Activated CD4-positive, alpha-beta T cell treated with anti-CD3 and anti-CD28 coated beads, Interleukin-2, amount 10 ng/mL, durations not matched to agents 7 days and 5 days (primary cell): Measurements from ENCODE around the gene OGDH. TPM values are rescaled to one million over a fixed set of nuclear protein-coding genes. Genes with fewer than 3 reads are reported as not detected.
A peak's percentile ranks its signal among the peaks of the same experiment; 100 is the strongest.

Source experiments
- CTCF ChIA-PET: fragments of 350-600 bp; sonication (Branson Sonifier 250); formaldehyde crosslinking; loops from one replicate; lab custom pipeline; 2021; ENCODE audit warnings: antibody characterized with exemption; lab: Charles Lee
- POLR2A ChIA-PET: fragments of 350-600 bp; sonication (Branson Sonifier 250); formaldehyde crosslinking; loops from one replicate; lab custom pipeline; 2021; ENCODE audit warnings: antibody characterized with exemption; lab: Charles Lee
- DNase-seq: peaks from one replicate; pipeline ENCODE4 v3.0.0-alpha.2; 2020
- H3K27ac Mint-ChIP-seq: one replicate; pipeline ENCODE4 v1.8.0; 2021; ENCODE audit warnings: mild to moderate bottlenecking, moderate library complexity, mixed read lengths
- H3K27me3 Mint-ChIP-seq: one replicate; pipeline ENCODE4 v1.8.0; 2021; ENCODE audit warnings: mixed read lengths
- H3K36me3 Mint-ChIP-seq: one replicate; pipeline ENCODE4 v1.8.0; 2021; ENCODE audit warnings: low read depth, mixed read lengths
- H3K4me1 Mint-ChIP-seq: one replicate; pipeline ENCODE4 v1.8.0; 2021; ENCODE audit warnings: mixed read lengths
- H3K4me3 Mint-ChIP-seq: one replicate; pipeline ENCODE4 v1.8.0; 2021; ENCODE audit warnings: mild to moderate bottlenecking, moderate library complexity, mixed read lengths
- H3K9me3 Mint-ChIP-seq: one replicate; pipeline ENCODE4 v1.8.0; 2021; ENCODE audit warnings: mixed read lengths
- total RNA-seq, 2 experiments: library from RNA; stranded (reverse); gene quantifications; one replicate each; pipeline ENCODE4 v1.2.3, GENCODE V29; 2021

OGDH gene
- total RNA-seq, 2 experiments from 2014 or later: 114 to 121 TPM

DNA sequence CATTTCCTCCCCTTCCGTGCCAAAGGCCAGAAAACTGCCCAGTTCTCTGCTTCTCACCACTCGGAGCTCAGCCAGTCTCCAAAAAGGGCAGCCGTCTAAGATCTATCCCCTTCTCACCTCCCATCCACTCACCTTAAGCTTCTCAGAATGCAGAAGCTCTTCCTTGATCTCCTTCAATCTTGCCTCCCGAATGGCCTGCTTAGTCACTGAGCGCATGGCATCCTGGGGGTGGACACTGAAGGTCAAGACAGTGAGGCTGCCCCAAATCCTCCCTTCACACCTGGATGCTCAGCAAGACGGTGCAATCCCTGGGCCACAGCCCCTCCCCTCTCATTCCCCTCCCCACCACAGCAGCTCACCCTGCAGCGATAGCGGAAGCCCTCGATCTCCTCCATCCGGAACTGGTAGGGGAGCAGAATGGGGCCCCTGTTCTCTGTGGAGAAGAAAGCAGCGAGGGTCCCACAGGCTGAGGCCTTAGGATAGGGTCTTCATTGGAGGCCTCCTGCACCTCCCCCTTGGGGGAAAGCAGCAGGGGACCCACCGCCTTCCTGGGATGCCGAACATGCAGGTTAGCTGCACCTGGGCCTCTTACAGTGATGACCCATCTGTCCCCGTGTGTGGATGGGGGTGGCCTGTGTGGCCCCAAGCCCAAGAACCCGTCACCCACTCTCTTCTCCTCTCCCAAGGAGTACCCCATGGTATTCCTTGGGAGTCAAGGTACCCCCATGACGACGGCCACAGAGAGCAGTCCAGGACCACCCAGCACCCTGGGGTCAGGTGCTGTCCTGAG lies 37.5 kb upstream of the OGDH start:
- H3K9me3 Mint-ChIP-seq: no peaks in the 10 kb centered on the region
- H3K27ac Mint-ChIP-seq: no peak overlapping the region
- peaks cover 69% of the 10 kb centered on the region for H3K36me3 Mint-ChIP-seq
- H3K4me1 Mint-ChIP-seq: peaks cover 21% of the 10 kb centered on the region
- ChIA-PET POLR2A (no interaction called here), CTCF (interaction anchor here (1.2 to 1.6 kb wide), 2 partner anchors 12 to 27 kb away, joined by 3 to 5 read pairs; no protein-coding TSS in a partner anchor)
- H3K4me3 Mint-ChIP-seq: no peak overlapping the region
- no peak for DNase-seq
- no peaks in the 10 kb centered on the region for H3K27me3 Mint-ChIP-seq

- Mint-ChIP-seq H3K4me3 (no peak overlapping the region), H3K27ac (no peak overlapping the region), H3K9me3 (no peaks in the 10 kb centered on the region), H3K36me3 (peaks cover 60% of the 10 kb centered on the region), H3K27me3 (no peaks in the 10 kb centered on the region), H3K4me1 (peaks cover 31% of the 10 kb centered on the region)
- POLR2A ChIA-PET: no interaction called here
- no peak for DNase-seq
- CTCF ChIA-PET: interaction anchor here (0.6 kb wide), 1 partner anchor 39 kb away, joined by 5 read pairs; no protein-coding TSS in a partner anchor
Observed at GRCh38 chr7:44569959-44570358, 36.5 kb upstream of the OGDH start.

- POLR2A ChIA-PET: no interaction called here
- Mint-ChIP-seq H3K27ac (peak overlapping the region; percentile 92), H3K4me1 (peaks cover 39% of the 10 kb centered on the region)
Observed at GRCh38 chr7:44572771-44573170, 33.7 kb upstream of the OGDH start.

DNA sequence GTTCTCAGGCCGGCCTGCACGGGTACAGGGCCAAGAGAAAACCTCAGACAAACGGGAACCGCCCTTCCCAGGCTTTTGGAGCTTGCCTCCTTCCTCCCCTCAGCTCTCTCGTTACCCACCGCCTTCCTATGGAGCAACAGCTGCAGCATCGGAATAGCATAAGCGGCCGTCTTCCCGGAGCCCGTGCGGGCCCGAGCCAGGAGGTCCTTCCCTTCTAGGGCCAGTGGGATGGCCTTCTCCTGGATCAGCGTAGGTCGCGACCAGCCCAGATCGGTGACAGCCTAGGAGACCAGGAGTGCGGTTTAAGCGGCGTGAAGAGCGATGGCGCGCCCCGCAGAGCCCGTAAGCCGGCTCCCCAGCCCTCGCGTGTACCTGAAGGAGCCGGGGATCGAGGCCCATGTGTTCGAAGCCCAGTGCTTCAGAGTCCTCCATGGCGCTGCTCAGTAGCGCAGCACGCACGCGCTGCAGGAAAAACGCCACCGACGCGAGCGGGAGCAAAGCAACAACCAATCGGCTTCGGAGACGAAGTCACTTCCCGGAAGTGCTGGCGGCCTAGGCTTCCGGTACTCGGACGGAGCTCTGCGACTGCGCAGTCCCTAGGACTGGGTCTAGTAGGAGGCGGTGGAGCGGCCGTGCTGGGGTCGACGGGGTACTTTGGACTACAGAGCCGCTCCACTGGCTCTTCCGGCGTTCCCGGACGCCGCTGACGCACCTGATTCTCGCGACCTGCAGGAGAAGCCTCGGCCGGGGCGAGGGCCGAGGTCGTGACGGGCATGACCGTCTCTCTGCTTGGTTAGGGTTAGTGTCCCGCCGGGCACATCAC lies 32.8 kb upstream of the OGDH start, which contains the start of gene DDX56:
Gene DDX56 (minus strand): TSS at position 445 of the 823 bp plus-strand sequence. CDS start 13 bp downstream, at position 432.
- Mint-ChIP-seq H3K4me1 (peaks cover 38% of the 10 kb centered on the region), H3K36me3 (peaks cover 54% of the 10 kb centered on the region), H3K9me3 (no peaks in the 10 kb centered on the region), H3K27me3 (no peaks in the 10 kb centered on the region), H3K27ac (peak within 1 kb of the TSS; percentile 92), H3K4me3 (peak within 1 kb of the TSS; percentile 89)
- ChIA-PET POLR2A (interaction anchor here (0.6 kb wide), 1 partner anchor 493 kb away, joined by 3 read pairs; no protein-coding TSS in a partner anchor), CTCF (interaction anchor here (0.6 to 2.4 kb wide), 8 partner anchors 7 to 529 kb away, joined by 3 to 14 read pairs (median 3); partner anchors contain the start of genes DBNL and TMED4)
- peak; percentile 96 for DNase-seq

More at GRCh38 chr7:44572771-44573170, 33.7 kb upstream of the OGDH start:
- Mint-ChIP-seq H3K9me3 (no peaks in the 10 kb centered on the region), H3K36me3 (peaks cover 54% of the 10 kb centered on the region), H3K27me3 (no peaks in the 10 kb centered on the region), H3K4me3 (peak overlapping the region; percentile 89)
- CTCF ChIA-PET: interaction anchor here (0.5 to 2.4 kb wide), 7 partner anchors 8 to 274 kb away, joined by 3 to 14 read pairs (median 3); partner anchors contain the start of gene TMED4
- no peak for DNase-seq

GRCh38 chr7:44574287-44574872 lies 32.0 kb upstream of the OGDH start:
- H3K27me3 Mint-ChIP-seq: no peaks in the 10 kb centered on the region

GRCh38 chr7:44575054-44575453 lies 31.4 kb upstream of the OGDH start:
- Mint-ChIP-seq H3K9me3 (no peaks in the 10 kb centered on the region), H3K36me3 (peaks cover 54% of the 10 kb centered on the region), H3K4me3 (peak overlapping the region; percentile 89), H3K4me1 (peaks cover 49% of the 10 kb centered on the region), H3K27ac (peak overlapping the region; percentile 92), H3K27me3 (no peaks in the 10 kb centered on the region)
- ChIA-PET CTCF (interaction anchor here (0.7 to 2.4 kb wide), 4 partner anchors 10 to 531 kb away, joined by 3 to 14 read pairs (median 3); partner anchors contain the start of gene DBNL), POLR2A (no interaction called here)
- DNase-seq: no peak

More at GRCh38 chr7:44574287-44574872, 32.0 kb upstream of the OGDH start:
- ChIA-PET POLR2A (interaction anchor here (0.6 kb wide), 1 partner anchor 493 kb away, joined by 3 read pairs; no protein-coding TSS in a partner anchor), CTCF (interaction anchor here (0.6 to 2.4 kb wide), 7 partner anchors 8 to 530 kb away, joined by 3 to 14 read pairs (median 3); partner anchors contain the start of gene DBNL)
- no peak for DNase-seq
- H3K4me3 Mint-ChIP-seq: peak overlapping the region; percentile 89
- H3K36me3 Mint-ChIP-seq: peaks cover 54% of the 10 kb centered on the region
- H3K9me3 Mint-ChIP-seq: no peaks in the 10 kb centered on the region
- H3K27ac Mint-ChIP-seq: peak overlapping the region; percentile 92
- peaks cover 43% of the 10 kb centered on the region for H3K4me1 Mint-ChIP-seq

DNA sequence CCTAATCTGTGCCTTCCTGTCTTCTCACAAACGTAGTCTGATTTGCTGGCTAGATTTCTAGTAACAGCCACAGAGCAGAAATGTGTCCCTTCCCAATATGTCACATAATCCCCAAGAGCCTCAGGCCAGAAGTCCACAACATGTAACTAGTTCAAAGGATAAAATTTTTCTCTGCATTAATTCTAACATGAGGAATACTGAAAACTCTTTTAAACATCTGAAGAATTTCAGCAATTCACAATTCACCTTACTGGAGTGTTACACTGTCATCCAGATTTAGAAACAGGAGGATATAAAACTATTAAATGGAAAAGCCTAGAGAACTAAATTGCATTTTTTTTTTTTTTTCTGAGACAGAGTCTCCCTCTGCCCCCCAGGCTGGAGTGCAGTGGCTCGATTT lies 30.2 kb upstream of the OGDH start:
- CTCF ChIA-PET: interaction anchor here (1.2 kb wide), 1 partner anchor 30 kb away, joined by 3 read pairs; the partner anchor contains the start of gene OGDH

DNA sequence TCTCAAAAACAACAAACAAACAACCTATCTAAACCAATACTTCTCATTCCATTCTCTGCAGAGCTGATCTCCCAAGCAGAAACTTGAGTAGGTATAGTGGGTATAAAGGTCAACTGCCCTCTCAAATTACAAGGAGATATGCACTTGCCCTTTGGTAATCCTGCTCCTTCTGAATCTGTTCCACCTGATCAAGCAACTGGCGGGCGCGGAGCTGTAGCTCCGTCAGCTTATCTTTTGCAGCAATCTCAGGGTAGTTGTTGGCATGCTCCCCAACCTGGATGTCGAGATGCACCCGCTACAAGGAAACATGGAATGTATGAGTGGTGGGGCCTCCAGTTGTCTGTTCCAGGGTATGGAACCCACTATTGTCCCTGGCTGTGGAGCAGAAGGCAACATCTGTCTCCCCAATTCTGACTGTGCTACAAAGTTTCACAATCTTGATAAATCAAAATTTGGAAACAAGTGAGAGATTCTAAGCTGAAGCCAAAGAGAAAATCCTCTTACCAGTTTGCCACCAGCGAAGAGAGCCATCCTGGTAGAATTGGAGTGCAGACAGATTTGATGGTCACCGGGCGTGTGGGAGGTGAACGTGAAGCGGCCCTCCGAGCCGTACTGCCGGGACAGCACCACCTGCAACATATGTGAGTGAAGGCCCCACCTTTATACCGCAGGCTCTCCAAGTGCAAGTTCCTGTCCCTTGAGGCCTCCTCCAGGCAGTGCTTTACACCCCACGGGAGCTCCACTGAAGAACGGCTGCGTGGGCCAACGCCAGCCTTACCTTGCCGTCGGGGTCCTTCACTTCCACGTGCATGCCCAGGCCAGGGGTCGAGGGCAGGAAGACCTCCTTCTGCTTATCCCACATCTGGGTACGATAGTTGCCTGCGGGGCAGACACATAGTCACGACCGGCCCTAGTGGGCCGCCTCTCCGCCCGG lies 25.2 kb upstream of the OGDH start:
- H3K27me3 Mint-ChIP-seq: peaks cover 6% of the 10 kb centered on the region
- POLR2A ChIA-PET: interaction anchor here (0.5 to 1.1 kb wide), 3 partner anchors 16 to 222 kb away, joined by 3 to 5 read pairs (median 3); partner anchors contain the start of gene OGDH
- CTCF ChIA-PET: interaction anchor here (0.6 to 3.1 kb wide), 10 partner anchors 9 to 555 kb away, joined by 3 to 9 read pairs (median 4); no protein-coding TSS in a partner anchor
- H3K9me3 Mint-ChIP-seq: no peaks in the 10 kb centered on the region
- H3K27ac Mint-ChIP-seq: peak overlapping the region; percentile 97
- H3K36me3 Mint-ChIP-seq: peaks cover 37% of the 10 kb centered on the region
- peaks cover 36% of the 10 kb centered on the region for H3K4me1 Mint-ChIP-seq
- peak overlapping the region; percentile 93 for H3K4me3 Mint-ChIP-seq
- peak; percentile 68 for DNase-seq

More for the DNA sequence above, 30.2 kb upstream of the OGDH start:
- no peaks in the 10 kb centered on the region for H3K9me3 Mint-ChIP-seq
- no peak overlapping the region for H3K4me3 Mint-ChIP-seq
- peak overlapping the region; percentile 21 for H3K27ac Mint-ChIP-seq
- H3K27me3 Mint-ChIP-seq: no peaks in the 10 kb centered on the region
- peaks cover 61% of the 10 kb centered on the region for H3K4me1 Mint-ChIP-seq
- H3K36me3 Mint-ChIP-seq: peaks cover 62% of the 10 kb centered on the region
- POLR2A ChIA-PET: no interaction called here
- DNase-seq: no peak

DNA sequence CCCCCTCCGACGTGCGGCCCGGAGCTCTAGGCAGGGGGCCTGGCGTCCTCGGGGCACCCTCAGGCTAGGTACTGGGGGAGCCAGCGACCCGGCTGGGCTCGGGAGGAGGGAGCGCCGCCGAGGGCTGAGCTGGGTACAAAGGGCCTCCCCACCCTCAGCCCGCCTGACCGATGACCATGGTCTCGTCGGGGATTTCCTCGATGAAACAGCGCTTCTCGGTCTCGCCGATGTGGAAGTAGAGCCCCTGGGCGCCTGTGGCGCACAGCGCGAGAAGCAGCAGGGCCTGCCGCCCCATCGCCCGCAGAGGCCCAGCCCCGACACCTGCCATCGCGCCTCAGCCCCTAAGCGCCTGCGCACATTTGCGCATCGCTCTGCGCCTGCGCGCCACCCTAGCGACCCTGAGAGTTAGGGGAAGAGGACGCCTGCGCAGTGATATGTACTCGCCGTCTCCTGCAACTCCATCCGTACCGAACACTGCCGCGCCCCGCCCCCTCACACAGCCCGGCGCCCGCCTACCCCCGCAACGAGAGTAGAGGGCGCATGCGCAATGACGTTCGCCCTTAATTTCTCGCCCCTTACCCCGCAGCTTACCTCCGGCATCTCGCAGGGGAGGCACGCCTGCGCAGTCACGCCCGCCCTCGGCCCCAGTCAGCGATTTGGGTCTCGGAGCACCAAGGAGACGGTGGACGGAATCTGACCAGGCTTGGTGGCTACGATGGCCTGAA lies 24.4 kb upstream of the OGDH start, which contains the start of gene TMED4:
Gene TMED4 (minus strand): TSS at position 353 of the 725 bp plus-strand sequence. CDS start 25 bp downstream, at position 328.
- Mint-ChIP-seq H3K27ac (peak within 1 kb of the TSS; percentile 97), H3K27me3 (peaks cover 6% of the 10 kb centered on the region), H3K9me3 (no peaks in the 10 kb centered on the region), H3K4me3 (peak within 1 kb of the TSS; percentile 93), H3K4me1 (peaks cover 35% of the 10 kb centered on the region), H3K36me3 (peaks cover 35% of the 10 kb centered on the region)
- CTCF ChIA-PET: interaction anchor here (0.6 to 2.4 kb wide), 12 partner anchors 8 to 554 kb away, joined by 3 to 7 read pairs (median 3); partner anchors contain the start of genes DDX56 and OGDH
- peak; percentile 100 for DNase-seq
- POLR2A ChIA-PET: interaction anchor here (0.5 to 1.1 kb wide), 3 partner anchors 25 to 221 kb away, joined by 3 to 5 read pairs (median 3); partner anchors contain the start of gene OGDH

DNA sequence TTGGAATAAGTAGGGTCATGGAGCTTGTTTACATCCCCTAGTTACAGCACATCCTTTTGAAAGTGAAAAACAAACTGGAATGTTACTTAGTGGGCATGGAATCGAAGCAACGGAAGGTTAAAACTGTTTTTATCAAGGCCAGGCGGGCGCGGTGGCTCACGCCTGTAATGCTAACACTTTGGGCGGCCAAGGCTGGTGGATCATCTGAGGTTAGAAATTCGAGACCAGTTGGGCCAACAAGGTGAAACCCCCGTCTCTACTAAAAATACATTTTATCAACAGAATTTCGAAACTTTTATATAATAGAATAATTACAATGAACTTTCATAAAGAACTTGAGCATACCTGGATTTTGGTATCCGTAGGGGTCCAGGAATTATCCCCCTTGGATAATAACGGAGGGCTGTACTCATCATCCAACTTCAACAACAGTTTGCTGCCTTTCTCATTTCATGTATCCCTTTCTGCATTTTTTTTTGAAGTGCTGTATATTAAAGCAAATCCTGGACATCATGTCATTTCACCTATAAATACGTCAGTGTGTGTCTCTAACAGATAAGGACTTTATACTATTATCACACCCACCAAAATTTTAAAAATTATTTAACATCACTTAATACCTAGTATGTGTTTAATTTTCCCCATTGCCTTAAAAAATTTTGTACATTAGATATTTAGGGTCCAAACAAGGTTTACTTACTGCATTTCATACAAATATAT lies 23.1 kb upstream of the OGDH start:
- Mint-ChIP-seq H3K9me3 (no peaks in the 10 kb centered on the region), H3K27me3 (peaks cover 6% of the 10 kb centered on the region), H3K4me1 (peaks cover 40% of the 10 kb centered on the region), H3K36me3 (peaks cover 30% of the 10 kb centered on the region), H3K4me3 (peak overlapping the region; percentile 93), H3K27ac (peak overlapping the region; percentile 97)
- no peak for DNase-seq
- ChIA-PET CTCF (interaction anchor here (0.8 to 1.5 kb wide), 4 partner anchors 9 to 272 kb away, joined by 3 read pairs; partner anchors contain the start of gene DDX56), POLR2A (no interaction called here)
